ENCODE data around the gene MAPK8IP3. TPM values are rescaled to one million over a fixed set of nuclear protein-coding genes. Genes with fewer than 3 reads are reported as not detected.

MAPK8IP3 gene
- total RNA-seq, 1 donor from 2014 or later = 37.5 TPM

- TF ChIP-seq CTCF (conservative IDR thresholded peaks at IDR 0.05; ENCODE audit: low read depth, low read length) = no peak
- no peak for DNase-seq (ENCODE audit: low read depth)
- no peak overlapping the region for H3K4me3 ChIP-seq (ENCODE audit: low read depth, low read length)
Observed at GRCh38 chr16:1721372-1721771, 15.4 kb downstream of the MAPK8IP3 start.

DNA sequence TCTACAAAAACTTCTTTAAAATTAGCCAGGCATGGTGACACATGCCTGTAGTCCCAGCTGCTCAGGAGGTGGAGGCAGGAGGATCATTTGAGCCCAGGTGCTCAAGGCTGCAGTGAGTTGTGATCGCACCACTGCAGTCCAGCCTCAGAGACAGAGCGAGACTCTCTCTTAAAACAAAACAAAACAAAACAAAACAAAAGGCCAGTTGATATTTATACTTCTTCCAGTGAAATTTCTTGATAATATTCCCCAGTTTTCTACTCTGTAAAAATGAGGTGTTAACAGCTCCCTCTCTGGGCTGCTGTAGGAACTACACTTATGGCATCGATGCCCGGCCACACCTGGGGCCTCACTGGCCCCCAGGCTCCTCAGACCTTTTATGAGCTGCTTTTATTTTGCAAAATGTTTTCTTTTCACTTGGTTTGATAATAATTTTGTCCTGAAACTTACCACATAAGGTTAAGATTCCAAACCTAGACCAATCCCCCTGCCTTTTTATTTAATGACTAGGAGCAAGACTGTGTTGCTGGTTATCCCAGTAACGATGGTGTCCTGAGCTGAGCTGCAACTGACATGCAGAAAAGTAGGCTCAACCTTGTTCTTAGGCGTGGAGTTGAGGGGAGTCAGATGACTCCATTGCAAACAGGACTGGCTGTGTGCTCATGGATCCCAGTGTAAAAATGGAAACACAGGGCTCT is 17.6 kb downstream of the MAPK8IP3 start:
- peak; percentile 81 for TF ChIP-seq CTCF (conservative IDR thresholded peaks at IDR 0.05; ENCODE audit: low read depth, low read length)
- no peak for DNase-seq (ENCODE audit: low read depth)
- no peak overlapping the region for H3K4me3 ChIP-seq (ENCODE audit: low read depth, low read length)

DNA sequence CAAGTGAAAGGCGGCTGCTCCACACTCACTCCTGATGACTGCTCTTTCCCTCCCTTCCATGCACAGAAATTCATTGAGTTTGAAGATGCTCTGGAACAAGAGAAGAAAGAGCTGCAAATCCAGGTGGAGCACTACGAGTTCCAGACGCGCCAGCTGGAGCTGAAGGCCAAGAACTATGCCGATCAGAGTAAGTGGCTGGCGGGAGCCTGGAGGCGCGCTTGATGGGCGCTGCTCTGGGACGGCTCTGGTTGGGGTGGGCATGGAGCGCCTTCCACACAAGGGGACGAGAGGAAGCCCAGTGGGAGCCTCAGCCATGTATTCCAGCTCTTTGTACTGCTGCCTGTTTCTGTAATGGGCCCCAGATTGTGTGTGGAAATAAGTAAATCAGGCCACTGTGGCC is 18.5 kb downstream of the MAPK8IP3 start:
- TF ChIP-seq CTCF (conservative IDR thresholded peaks at IDR 0.05; ENCODE audit: low read depth, low read length) = no peak
- no peak for DNase-seq (ENCODE audit: low read depth)
- H3K4me3 ChIP-seq (ENCODE audit: low read depth, low read length) = no peak overlapping the region

DNA sequence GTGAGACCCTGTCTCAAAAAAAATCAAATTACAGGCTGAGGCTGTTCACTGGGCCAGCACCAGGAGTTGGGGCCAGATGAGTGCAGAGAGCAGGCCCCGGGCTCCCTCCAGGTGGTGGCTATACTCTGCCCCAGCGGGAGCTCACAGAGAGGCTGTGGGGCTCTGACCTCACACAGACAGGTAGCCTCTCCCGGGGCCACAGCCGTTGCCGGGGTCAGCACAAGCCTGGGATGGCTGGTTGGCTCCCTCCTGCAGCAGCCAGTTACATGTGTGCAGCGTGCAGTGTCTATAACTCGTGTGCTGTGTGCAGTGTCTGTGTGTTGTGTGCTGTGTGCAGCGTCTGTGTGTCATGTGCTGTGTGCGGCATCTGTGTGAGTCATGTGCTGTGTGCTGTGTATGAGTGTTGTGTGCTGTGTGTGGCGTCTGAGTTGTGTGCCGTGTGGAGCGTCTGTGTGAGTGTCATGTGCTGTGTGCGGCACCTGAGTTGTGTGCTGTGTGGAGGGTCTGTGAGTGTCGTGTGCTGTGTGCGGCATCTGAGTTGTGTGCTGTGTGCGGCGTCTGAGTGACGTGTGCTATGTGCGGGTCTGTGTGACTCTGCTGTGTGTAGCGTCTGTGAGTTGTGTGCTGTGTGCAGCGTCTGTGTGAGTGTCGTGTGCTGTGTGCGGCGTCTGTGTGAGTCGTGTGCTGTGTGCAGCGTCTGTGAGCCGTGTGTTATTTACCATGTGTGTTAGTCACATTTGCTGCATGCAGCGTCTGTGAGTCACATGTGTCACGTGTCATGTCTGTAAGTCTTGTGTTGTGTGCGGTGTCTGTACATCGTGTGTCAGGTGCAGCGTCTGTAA is 20.9 kb downstream of the MAPK8IP3 start:
- no peak overlapping the region for H3K4me3 ChIP-seq (ENCODE audit: low read depth, low read length)
- TF ChIP-seq CTCF (conservative IDR thresholded peaks at IDR 0.05; ENCODE audit: low read depth, low read length) = no peak
- DNase-seq (ENCODE audit: low read depth) = no peak

DNA sequence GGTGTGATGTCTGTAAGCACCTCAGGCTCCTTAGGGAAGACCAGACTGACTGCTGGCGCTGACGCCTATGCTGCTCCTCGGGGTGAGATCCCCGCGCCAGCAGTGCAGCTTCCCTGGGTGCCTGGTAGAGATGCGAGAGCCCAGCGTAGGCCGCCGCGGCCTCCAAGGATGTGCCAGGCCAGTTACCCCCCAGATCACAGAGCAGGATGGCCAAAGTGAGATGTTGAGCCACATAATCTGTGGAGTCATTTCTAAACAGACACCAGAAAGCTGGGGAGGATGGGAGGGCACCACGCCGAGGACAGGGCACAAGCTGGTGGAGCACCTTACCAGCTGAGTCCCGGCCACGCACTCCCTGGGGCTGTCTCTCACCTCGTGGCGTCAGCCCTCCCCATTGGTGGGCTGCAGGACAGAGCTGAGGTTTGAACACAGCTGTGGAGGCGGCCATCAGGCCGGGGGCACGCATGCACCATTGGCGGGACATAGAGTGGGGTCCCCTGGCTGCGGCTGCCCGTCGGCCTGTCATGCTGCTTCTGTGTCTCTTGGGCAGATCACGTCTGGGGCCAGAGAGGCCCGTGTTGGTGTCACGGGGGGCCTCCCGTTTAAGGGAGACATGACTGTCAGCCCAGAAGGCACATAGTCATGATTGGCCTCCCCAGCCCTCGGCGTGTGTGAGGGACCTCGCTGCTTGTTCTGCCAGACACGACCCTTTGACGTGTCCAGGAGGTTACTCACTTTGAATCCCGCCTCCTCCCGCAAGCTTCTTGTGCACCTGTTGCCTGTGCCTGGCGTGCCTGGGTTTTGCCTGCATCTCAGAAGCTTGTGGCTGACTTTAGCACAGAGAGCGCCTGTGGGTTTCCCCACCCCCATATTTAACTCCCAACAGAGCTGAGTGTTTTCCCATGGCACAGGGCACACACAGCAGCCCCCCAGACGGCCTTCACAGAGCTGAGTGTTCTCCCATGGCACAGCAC is 21.9 kb downstream of the MAPK8IP3 start:
- no peak overlapping the region for H3K4me3 ChIP-seq (ENCODE audit: low read depth, low read length)
- no peak for TF ChIP-seq CTCF (conservative IDR thresholded peaks at IDR 0.05; ENCODE audit: low read depth, low read length)
- DNase-seq (ENCODE audit: low read depth) = no peak

DNA sequence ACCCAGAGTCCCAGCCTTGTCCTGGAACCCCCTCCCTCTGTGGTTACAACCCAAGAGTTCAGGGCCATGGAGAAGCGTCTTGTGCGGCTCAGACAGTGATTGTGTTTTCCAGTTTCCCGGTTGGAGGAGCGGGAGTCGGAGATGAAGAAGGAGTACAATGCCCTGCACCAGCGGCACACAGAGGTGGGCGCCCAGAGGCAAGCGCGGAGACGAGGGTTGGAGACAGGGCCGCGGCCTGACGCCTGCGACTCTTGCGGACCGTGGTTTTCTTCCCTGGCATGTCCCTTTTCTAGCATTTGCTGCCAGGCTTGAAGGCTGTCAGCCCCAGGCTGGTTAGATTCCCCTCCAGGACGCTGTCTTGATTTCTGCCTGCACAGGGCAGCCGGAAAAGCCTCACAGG is 23.0 kb downstream of the MAPK8IP3 start:
- DNase-seq (ENCODE audit: low read depth) = no peak
- no peak overlapping the region for H3K4me3 ChIP-seq (ENCODE audit: low read depth, low read length)
- no peak for TF ChIP-seq CTCF (conservative IDR thresholded peaks at IDR 0.05; ENCODE audit: low read depth, low read length)

All from epithelial cell of proximal tubule (primary cell).